ENCODE results near the gene POLA1. TPM values are rescaled to one million over a fixed set of nuclear protein-coding genes. Genes with fewer than 3 reads are reported as not detected.
"Not testable (repeated sequence)": the region's sequence is repeated elsewhere in the genome, so short reads cannot be mapped to it uniquely, and the experiment has no call there.

The POLA1 gene
- total RNA-seq, 2 donors from 2014 or later, result 7.9 to 19.6 TPM

DNA sequence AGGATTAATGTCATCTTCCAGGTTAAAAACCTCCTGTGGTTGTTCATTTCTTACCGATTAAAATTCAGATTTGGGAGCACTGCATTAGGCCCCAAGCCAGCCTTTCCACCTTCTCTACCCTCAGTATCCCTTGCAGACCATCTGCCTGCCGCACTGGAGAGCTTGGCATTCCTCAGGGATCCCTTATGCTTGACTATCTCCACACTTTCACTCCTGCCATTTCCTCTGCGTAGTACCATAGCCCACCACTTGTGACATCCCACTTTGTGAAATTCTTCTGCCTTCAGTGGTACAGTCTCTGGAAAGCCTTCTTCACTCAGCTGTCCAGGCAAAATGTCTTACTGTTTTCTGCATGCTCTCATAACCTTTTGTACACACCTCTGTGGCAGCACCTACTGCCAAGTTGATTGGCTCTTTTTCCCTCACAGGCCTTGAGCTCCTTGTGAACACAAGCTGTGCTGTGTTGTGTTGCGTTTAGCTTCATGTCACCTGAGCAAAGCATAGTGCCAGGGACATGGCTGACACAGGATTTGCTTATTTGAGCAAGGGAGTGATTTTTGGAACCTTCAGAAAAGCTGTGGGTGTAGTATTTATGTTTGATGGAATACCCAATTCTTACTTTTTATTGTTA is 165.6 kb downstream of the POLA1 start:
- no peak for DNase-seq
- H3K36me3 ChIP-seq, result no peaks in the 10 kb centered on the region
- TF ChIP-seq, protein P1, sequence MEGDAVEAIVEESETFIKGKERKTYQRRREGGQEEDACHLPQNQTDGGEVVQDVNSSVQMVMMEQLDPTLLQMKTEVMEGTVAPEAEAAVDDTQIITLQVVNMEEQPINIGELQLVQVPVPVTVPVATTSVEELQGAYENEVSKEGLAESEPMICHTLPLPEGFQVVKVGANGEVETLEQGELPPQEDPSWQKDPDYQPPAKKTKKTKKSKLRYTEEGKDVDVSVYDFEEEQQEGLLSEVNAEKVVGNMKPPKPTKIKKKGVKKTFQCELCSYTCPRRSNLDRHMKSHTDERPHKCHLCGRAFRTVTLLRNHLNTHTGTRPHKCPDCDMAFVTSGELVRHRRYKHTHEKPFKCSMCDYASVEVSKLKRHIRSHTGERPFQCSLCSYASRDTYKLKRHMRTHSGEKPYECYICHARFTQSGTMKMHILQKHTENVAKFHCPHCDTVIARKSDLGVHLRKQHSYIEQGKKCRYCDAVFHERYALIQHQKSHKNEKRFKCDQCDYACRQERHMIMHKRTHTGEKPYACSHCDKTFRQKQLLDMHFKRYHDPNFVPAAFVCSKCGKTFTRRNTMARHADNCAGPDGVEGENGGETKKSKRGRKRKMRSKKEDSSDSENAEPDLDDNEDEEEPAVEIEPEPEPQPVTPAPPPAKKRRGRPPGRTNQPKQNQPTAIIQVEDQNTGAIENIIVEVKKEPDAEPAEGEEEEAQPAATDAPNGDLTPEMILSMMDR (IDR thresholded peaks at IDR 0.05), result no peak
- H3K27me3 ChIP-seq, result no peaks in the 10 kb centered on the region
- intact Hi-C loops (cut with DNase I), result no loop called here
- H3K9me3 ChIP-seq, result no peaks in the 10 kb centered on the region
- no peaks in the 10 kb centered on the region for H3K4me1 ChIP-seq
- no peak overlapping the region for H3K27ac ChIP-seq
- H3K4me3 ChIP-seq, result no peak overlapping the region
- no peak overlapping the region for H3K9ac ChIP-seq (ENCODE audit: low read depth in 2 of 2, low read length in 2 of 2)

DNA sequence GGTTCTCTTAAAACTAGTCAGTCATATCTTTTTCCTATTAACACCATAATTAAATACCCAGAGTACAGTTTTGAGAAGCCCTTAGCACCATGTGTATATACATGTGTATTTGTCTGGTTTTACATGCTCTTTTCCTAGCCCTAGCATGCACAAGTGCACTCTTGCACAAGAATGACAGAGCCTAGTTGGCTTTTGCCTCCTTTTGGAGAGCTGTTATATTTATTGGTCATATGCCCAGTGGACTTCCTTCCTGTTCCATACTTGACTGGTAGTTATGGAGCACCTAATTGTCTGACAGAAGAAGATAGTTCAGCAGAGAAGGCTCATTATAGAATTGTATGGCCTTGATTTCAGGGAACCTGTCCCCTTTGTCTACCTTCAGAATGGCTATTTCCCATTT is 166.4 kb downstream of the POLA1 start:
- Histone ChIP-seq H3K9ac (ENCODE audit: low read depth in 2 of 2, low read length in 2 of 2) (no peak overlapping the region), H3K4me3 (no peak overlapping the region), H3K9me3 (no peaks in the 10 kb centered on the region), H3K27ac (no peak overlapping the region), H3K27me3 (no peaks in the 10 kb centered on the region), H3K36me3 (no peaks in the 10 kb centered on the region), H3K4me1 (no peaks in the 10 kb centered on the region)
- intact Hi-C loops (cut with DNase I), result no loop called here
- DNase-seq, result no peak
- TF ChIP-seq, protein P1 (IDR thresholded peaks at IDR 0.05), result no peak

DNA sequence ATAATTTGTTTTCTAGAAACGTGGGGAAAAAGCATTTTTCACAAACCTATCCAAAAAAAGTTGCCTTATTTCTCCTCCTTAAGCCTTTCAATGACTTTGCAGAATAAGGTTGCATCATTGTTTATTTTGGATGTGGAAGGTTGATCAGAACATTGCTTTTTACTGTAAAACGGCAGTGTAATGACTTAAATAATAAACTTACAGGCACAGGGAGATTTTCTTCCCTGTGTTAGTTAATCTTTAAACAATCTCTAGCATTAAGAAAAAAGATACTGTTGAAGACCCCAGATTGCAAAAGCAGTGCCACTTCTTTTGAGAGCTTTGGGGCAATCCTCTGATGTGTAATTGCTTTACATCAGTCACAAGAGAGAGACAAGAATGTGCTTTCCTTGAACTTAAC is 168.6 kb downstream of the POLA1 start:
- Histone ChIP-seq H3K27ac (no peak overlapping the region), H3K36me3 (no peaks in the 10 kb centered on the region), H3K4me1 (no peaks in the 10 kb centered on the region), H3K4me3 (no peak overlapping the region), H3K9me3 (no peaks in the 10 kb centered on the region), H3K27me3 (no peaks in the 10 kb centered on the region), H3K9ac (ENCODE audit: low read depth in 2 of 2, low read length in 2 of 2) (no peak overlapping the region)
- no peak for DNase-seq
- TF ChIP-seq, protein P1 (IDR thresholded peaks at IDR 0.05), result no peak
- intact Hi-C loops (cut with DNase I), result no loop called here

DNA sequence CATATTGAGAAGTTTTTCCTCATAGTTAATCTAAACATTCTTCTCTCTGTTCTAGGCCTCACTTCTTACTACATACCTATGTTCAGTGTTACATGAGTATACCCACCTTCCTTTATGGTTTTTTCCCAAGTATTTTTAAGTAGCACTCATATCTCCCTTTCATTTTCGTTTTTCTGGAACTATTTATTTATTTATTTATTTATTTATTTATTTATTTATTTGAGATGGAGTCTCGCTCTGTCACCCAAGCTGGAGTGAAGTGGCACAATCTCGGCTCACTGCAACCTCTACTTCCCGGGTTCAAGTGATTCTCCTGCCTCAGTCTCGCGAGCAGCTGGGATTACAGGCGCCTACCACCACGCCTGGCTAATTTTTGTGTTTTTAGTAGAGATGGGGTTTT is 170.1 kb downstream of the POLA1 start:
- intact Hi-C loops (cut with DNase I); H3K36me3 ChIP-seq; DNase-seq; H3K27me3 ChIP-seq; H3K4me3 ChIP-seq; H3K27ac ChIP-seq; H3K9ac ChIP-seq (ENCODE audit: low read depth in 2 of 2, low read length in 2 of 2); H3K4me1 ChIP-seq; H3K9me3 ChIP-seq: not testable (repeated sequence)

DNA sequence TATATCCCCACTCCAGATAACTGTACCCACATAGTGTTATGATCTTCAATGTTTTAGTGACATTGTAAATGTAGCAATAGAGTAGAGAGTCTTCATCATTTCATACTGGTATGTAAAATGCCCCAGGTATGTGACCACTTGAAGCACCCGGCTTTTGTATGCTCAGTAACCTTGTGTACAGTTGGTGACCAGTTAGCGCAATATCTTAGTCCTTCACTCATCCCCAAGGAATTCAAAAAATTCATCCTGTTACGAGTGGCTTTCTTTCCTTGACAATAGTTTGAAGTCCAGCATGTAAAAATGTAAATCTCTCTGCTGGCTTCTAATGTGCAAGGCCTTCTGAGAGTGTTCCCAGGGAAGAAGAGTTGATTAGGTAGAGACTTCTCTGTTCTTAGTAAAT is 176.4 kb downstream of the POLA1 start:
- H3K4me3 ChIP-seq, result no peak overlapping the region

DNA sequence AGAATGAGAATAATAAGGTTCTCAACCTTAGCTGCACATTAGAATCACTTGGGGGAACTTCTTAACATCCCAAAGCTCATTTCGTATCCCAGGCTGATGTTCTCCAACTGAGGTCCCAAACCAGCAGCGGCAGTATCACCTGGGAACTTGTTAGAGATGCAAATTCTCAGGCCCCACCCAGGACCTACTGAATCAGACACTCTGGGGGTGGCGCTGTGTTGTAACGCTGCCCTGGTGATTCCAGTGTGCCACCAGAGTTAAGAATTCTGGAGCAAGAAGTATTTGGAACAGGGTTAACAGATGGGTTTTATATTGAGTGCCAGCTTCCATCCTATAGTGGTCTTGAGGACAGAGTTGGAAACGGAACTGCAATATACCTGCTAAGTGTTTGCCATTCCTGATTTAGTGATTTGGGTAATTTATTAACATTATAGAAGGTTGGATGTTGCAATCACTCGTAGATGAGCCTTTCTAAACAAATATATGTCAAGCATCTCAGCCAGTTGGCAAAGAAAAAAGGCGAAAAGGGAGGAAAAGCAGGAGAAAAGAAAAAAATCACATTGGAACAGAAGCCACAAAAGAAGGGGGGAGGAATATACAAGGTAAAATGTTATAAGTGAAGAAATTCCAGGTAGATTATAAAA is 181.0 kb downstream of the POLA1 start:
- TF ChIP-seq, protein P1 (IDR thresholded peaks at IDR 0.05), result no peak
- H3K9ac ChIP-seq (ENCODE audit: low read depth in 2 of 2, low read length in 2 of 2), result no peak overlapping the region
- no peaks in the 10 kb centered on the region for H3K9me3 ChIP-seq
- no peaks in the 10 kb centered on the region for H3K36me3 ChIP-seq
- H3K4me3 ChIP-seq, result no peak overlapping the region
- no peaks in the 10 kb centered on the region for H3K27me3 ChIP-seq
- no peak overlapping the region for H3K27ac ChIP-seq
- DNase-seq, result no peak
- intact Hi-C loops (cut with DNase I), result no loop called here
- no peaks in the 10 kb centered on the region for H3K4me1 ChIP-seq

More for the DNA sequence above, 176.4 kb downstream of the POLA1 start:
- intact Hi-C loops (cut with DNase I), result no loop called here
- no peaks in the 10 kb centered on the region for H3K4me1 ChIP-seq
- H3K9me3 ChIP-seq, result no peaks in the 10 kb centered on the region
- no peaks in the 10 kb centered on the region for H3K36me3 ChIP-seq
- H3K27ac ChIP-seq, result no peak overlapping the region
- TF ChIP-seq, protein P1 (IDR thresholded peaks at IDR 0.05), result no peak
- no peak overlapping the region for H3K9ac ChIP-seq (ENCODE audit: low read depth in 2 of 2, low read length in 2 of 2)
- no peak for DNase-seq
- H3K27me3 ChIP-seq, result no peaks in the 10 kb centered on the region

Data from colonic mucosa (tissue), 4 donors.